CD4-positive, alpha-beta memory T cell (primary cell): ENCODE measurements around the gene P3H2. TPM values are rescaled to one million over a fixed set of nuclear protein-coding genes. Genes with fewer than 3 reads are reported as not detected.
A peak's percentile ranks its signal among the peaks of the same experiment; 100 is the strongest.
"Not testable (repeated sequence)": the region's sequence is repeated elsewhere in the genome, so short reads cannot be mapped to it uniquely, and the experiment has no call there.

ENCODE experiments used
- CTCF ChIA-PET: fragments of 350-600 bp; sonication (Branson Sonifier 250); formaldehyde crosslinking; loops from one replicate; lab custom pipeline; 2021; ENCODE audit warnings: inconsistent platforms; ENCODE audit not compliant: partially characterized antibody; lab: Charles Lee
- POLR2A ChIA-PET: fragments of 350-600 bp; sonication (Branson Sonifier 250); formaldehyde crosslinking; loops from one replicate; lab custom pipeline; 2021; ENCODE audit not compliant: partially characterized antibody; lab: Charles Lee
- DNase-seq, 5 donors: peaks; one replicate each; pipeline versions ENCODE4 v3.0.0 to v3.0.0-alpha.2; 2020 to 2022; ENCODE audit warnings: mixed read lengths in 1 of 5
- H3K27ac ChIP-seq: one replicate; pipeline ENCODE4 v1.7.0; 2013; ENCODE audit warnings: low read depth, low read length
- H3K27me3 ChIP-seq: 2 replicates; pipeline ENCODE4 v1.7.0; 2013; ENCODE audit warnings: mild to moderate bottlenecking, low read length, moderate library complexity; ENCODE audit not compliant: insufficient read depth
- H3K36me3 ChIP-seq: 2 replicates; pipeline ENCODE4 v1.7.0; 2013; ENCODE audit warnings: mild to moderate bottlenecking, low read length, moderate library complexity; ENCODE audit not compliant: insufficient read depth
- H3K4me1 ChIP-seq: 2 replicates; pipeline ENCODE4 v1.7.0; 2013; ENCODE audit warnings: mild to moderate bottlenecking, low read length, moderate library complexity; ENCODE audit not compliant: insufficient read depth
- H3K4me3 ChIP-seq, 2 donors: one replicate each; pipeline ENCODE4 v1.7.0; 2013; ENCODE audit warnings: low read length in 2 of 2, mild to moderate bottlenecking in 1 of 2
- H3K9me3 ChIP-seq, 2 donors: one replicate each; pipeline ENCODE4 v1.7.0; 2013; ENCODE audit warnings: low read length in 2 of 2, control low read depth in 1 of 2; ENCODE audit not compliant: control insufficient read depth in 1 of 2
- H3K27ac Mint-ChIP-seq, 7 donors: one replicate each; pipeline ENCODE4 v1.8.0; 2020 to 2021; ENCODE audit warnings: mixed read lengths in 7 of 7, mild to moderate bottlenecking in 6 of 7, inconsistent platforms in 3 of 7, moderate library complexity in 3 of 7
- H3K27me3 Mint-ChIP-seq, 2 donors: one replicate each; pipeline ENCODE4 v1.8.0; 2020 to 2021; ENCODE audit warnings: mixed read lengths in 2 of 2
- H3K36me3 Mint-ChIP-seq, 2 donors: one replicate each; pipeline ENCODE4 v1.8.0; 2020 to 2021; ENCODE audit warnings: mixed read lengths in 2 of 2, inconsistent platforms in 1 of 2, mild to moderate bottlenecking in 1 of 2
- H3K4me1 Mint-ChIP-seq, 4 donors: one replicate each; pipeline ENCODE4 v1.8.0; 2020 to 2021; ENCODE audit warnings: mixed read lengths in 4 of 4, mild to moderate bottlenecking in 1 of 4
- H3K4me3 Mint-ChIP-seq, 8 donors: one replicate each; pipeline ENCODE4 v1.8.0; 2020 to 2021; ENCODE audit warnings: mixed read lengths in 8 of 8, mild to moderate bottlenecking in 7 of 8, moderate library complexity in 6 of 8, inconsistent platforms in 3 of 8
- H3K9me3 Mint-ChIP-seq, 8 donors: one replicate each; pipeline ENCODE4 v1.8.0; 2020 to 2021; ENCODE audit warnings: mixed read lengths in 8 of 8, mild to moderate bottlenecking in 5 of 8, inconsistent platforms in 3 of 8, moderate library complexity in 1 of 8
- intact Hi-C: fragments of 100-400 bp; cut with micrococcal nuclease; formaldehyde crosslinking; loops from one replicate; pipeline ENCODE4 v1.15.1; 2023
- polyA plus RNA-seq, 2 donors: library from polyadenylated mRNA; unstranded; fragments of 300-500 nt; fragmentation: Illumina TruSeq; gene quantifications; one replicate each; pipeline ENCODE4 v1.2.3, GENCODE V29; 2021
- total RNA-seq, 2 experiments: library from RNA; stranded (reverse); gene quantifications; one replicate each; pipeline ENCODE4 v1.2.3, GENCODE V29; 2021

Gene P3H2
- total and polyA plus RNA-seq, 4 experiments from 2014 or later = not detected

DNA sequence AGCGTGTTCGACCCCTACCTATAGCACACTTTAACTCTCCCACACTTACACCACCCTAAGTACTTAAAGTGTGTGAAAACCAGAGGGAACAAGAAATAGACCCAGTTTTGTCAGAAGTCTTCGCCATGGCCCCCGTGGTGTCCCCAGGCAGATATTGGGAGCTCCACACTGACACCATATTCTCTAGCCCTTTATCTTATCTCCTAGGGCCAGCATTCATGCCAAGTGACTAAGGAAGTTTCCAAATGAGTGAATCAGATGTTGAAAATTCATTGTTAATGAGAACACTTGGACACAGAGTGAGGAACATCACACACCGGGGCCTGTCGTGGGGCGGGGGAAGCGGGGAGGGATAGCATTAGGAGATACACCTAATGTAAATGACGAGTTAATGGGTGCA, 31.8 kb downstream of the P3H2 start:
- H3K4me3 ChIP-seq = no peak overlapping the region
- H3K4me3 Mint-ChIP-seq = no peak overlapping the region

DNA sequence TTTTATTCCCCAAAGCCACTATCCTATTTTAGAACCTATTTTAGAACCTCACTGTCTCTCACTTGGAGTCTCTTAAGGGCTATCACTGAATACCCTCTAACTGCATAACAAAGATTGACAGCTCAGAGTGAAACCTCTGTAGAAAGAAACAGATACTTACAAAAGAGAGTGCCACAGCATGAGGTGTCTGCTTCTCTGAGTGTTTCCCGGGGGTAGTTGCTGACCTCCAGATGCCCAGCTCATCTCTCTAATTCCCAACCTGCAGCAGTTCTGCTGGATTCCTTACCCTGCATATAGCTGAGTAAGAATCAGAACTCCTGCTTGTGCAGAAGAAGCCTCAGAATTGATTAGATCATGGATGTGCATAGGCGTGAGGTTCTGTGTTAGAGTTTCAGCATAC, 34.5 kb downstream of the P3H2 start:
- Mint-ChIP-seq H3K4me1 (no peaks in the 10 kb centered on the region), H3K36me3 (no peaks in the 10 kb centered on the region), H3K27ac (peak overlapping the region in 1 of 7 donors; percentile 39), H3K4me3 (no peak overlapping the region), H3K27me3 (peaks cover 6 to 7% of the 10 kb centered on the region in 2 donors), H3K9me3 (no peaks in the 10 kb centered on the region)
- Histone ChIP-seq H3K36me3 (no peaks in the 10 kb centered on the region), H3K4me1 (no peaks in the 10 kb centered on the region), H3K9me3 (no peaks in the 10 kb centered on the region), H3K4me3 (no peak overlapping the region), H3K27ac (no peak overlapping the region), H3K27me3 (no peaks in the 10 kb centered on the region)
- CTCF ChIA-PET = no interaction called here
- POLR2A ChIA-PET = no interaction called here
- DNase-seq = no peak
- intact Hi-C loops = no loop called here

More for the DNA sequence above, 31.8 kb downstream of the P3H2 start:
- Mint-ChIP-seq H3K27ac (no peak overlapping the region), H3K36me3 (no peaks in the 10 kb centered on the region), H3K9me3 (peaks cover 0 to 2% (median 0%) of the 10 kb centered on the region in 8 donors), H3K4me1 (no peaks in the 10 kb centered on the region), H3K27me3 (peaks cover 7 to 9% of the 10 kb centered on the region in 2 donors)
- ChIA-PET CTCF (no interaction called here), POLR2A (no interaction called here)
- Histone ChIP-seq H3K9me3 (no peaks in the 10 kb centered on the region), H3K4me1 (no peaks in the 10 kb centered on the region), H3K36me3 (no peaks in the 10 kb centered on the region), H3K27me3 (no peaks in the 10 kb centered on the region), H3K27ac (no peak overlapping the region)
- intact Hi-C loops = no loop called here
- no peak for DNase-seq

DNA sequence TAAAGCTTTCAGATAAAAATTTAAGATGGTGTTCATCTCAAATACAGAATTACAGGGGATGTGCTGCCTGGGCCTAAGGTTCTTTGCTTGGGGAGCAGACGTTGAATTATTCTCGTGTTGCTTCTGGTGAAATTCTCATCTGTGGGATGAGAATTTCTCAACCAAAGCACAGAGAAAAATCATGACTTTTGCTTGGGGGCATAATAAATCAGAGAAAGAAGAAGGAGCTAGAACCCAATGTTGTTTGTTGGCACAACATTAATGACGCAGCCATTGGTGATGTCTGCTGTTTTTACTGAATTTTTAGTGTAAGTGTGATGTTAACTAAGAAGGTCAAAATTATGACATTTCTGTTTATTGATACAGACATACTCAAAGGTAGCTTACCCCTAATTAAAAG, 35.7 kb downstream of the P3H2 start:
- H3K4me3 ChIP-seq = no peak overlapping the region
- intact Hi-C loops = no loop called here
- no peaks in the 10 kb centered on the region for H3K27me3 ChIP-seq
- H3K27me3 Mint-ChIP-seq = peaks cover 6 to 8% of the 10 kb centered on the region in 2 donors
- ChIA-PET POLR2A (no interaction called here), CTCF (no interaction called here)
- no peak overlapping the region for H3K27ac Mint-ChIP-seq
- H3K36me3 ChIP-seq = no peaks in the 10 kb centered on the region
- H3K4me1 Mint-ChIP-seq = no peaks in the 10 kb centered on the region
- H3K27ac ChIP-seq = no peak overlapping the region
- no peaks in the 10 kb centered on the region for H3K36me3 Mint-ChIP-seq
- DNase-seq = no peak
- H3K4me3 Mint-ChIP-seq = no peak overlapping the region
- no peaks in the 10 kb centered on the region for H3K9me3 Mint-ChIP-seq
- H3K4me1 ChIP-seq = no peaks in the 10 kb centered on the region
- no peaks in the 10 kb centered on the region for H3K9me3 ChIP-seq

DNA sequence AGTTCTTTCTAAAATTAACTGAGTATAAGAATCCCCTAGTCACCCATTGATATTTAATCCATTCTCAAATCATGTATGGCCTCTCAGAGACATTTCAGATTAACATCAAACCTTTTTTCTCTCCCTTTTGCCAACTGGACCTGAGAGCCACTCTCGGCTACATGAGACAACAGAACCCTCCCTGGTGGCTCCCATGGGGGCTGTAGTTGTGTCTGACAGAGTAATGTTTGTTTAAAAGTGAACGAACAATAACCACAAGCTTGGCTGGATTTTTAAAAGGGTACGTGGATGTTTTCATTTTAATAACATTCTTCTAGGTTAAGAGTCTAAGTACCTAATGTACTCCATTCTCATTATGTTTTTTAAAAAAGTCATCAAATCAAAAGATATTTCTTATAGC, 37.1 kb downstream of the P3H2 start:
- Histone ChIP-seq H3K27me3 (no peaks in the 10 kb centered on the region), H3K36me3 (no peaks in the 10 kb centered on the region), H3K9me3 (no peaks in the 10 kb centered on the region), H3K4me3 (no peak overlapping the region), H3K4me1 (no peaks in the 10 kb centered on the region), H3K27ac (no peak overlapping the region)
- H3K4me3 Mint-ChIP-seq = no peak overlapping the region
- CTCF ChIA-PET = no interaction called here
- H3K9me3 Mint-ChIP-seq = no peaks in the 10 kb centered on the region
- H3K4me1 Mint-ChIP-seq = no peaks in the 10 kb centered on the region
- no peaks in the 10 kb centered on the region for H3K36me3 Mint-ChIP-seq
- intact Hi-C loops = no loop called here
- POLR2A ChIA-PET = no interaction called here
- peaks cover 3 to 6% of the 10 kb centered on the region in 2 donors for H3K27me3 Mint-ChIP-seq
- H3K27ac Mint-ChIP-seq = no peak overlapping the region
- no peak for DNase-seq

DNA sequence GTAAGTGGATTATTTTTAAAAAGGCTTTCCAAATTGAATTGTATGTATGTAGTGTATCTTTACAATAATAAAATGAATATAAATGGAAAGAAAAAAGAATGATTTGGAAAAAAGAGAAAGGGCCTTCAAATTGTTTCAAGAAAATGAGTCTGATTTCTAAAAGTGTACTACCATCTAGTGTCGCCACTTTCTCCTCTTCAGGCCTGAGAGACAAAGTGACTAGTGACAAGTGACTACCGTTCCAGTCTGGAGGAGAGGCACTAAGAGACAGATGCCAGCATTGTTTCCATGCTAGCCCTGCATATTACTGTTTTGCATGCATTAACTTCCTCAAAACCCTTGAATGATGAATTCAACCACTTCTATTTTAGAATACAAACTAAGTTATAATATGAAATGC, 39.3 kb downstream of the P3H2 start:
- H3K4me1 ChIP-seq = no peaks in the 10 kb centered on the region
- intact Hi-C loops = no loop called here
- ChIA-PET CTCF (no interaction called here), POLR2A (no interaction called here)
- DNase-seq = no peak
- H3K27ac Mint-ChIP-seq = no peak overlapping the region
- no peak overlapping the region for H3K4me3 Mint-ChIP-seq
- no peak overlapping the region for H3K27ac ChIP-seq
- peaks cover 4 to 6% of the 10 kb centered on the region in 2 donors for H3K27me3 Mint-ChIP-seq
- no peaks in the 10 kb centered on the region for H3K36me3 Mint-ChIP-seq
- no peaks in the 10 kb centered on the region for H3K9me3 Mint-ChIP-seq
- no peak overlapping the region for H3K4me3 ChIP-seq
- H3K36me3 ChIP-seq = no peaks in the 10 kb centered on the region
- H3K4me1 Mint-ChIP-seq = no peaks in the 10 kb centered on the region
- H3K9me3 ChIP-seq = no peaks in the 10 kb centered on the region
- no peaks in the 10 kb centered on the region for H3K27me3 ChIP-seq

DNA sequence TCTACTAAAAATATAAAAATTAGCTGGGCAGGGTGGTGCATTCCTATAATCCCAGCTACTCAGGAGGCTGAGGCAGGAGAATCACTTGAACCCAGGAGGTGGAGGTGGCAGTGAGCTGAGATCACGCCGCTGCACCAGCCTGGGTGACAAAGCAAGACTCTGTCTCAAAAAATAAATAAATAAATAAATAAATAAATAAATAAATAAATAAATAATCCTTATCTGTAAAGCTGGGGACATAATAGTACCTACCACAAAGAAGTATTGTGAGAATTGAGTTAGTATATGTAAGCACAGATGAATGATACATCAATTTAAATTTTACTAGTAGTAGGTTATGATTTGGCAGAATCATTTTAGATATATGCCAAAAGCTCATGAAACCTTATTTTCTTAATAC, 41.5 kb downstream of the P3H2 start:
- H3K4me1 Mint-ChIP-seq, H3K9me3 ChIP-seq, CTCF ChIA-PET, H3K4me1 ChIP-seq, H3K36me3 ChIP-seq, DNase-seq, H3K27me3 ChIP-seq, H3K36me3 Mint-ChIP-seq, intact Hi-C loops, POLR2A ChIA-PET, H3K4me3 Mint-ChIP-seq, H3K27ac ChIP-seq, H3K9me3 Mint-ChIP-seq, H3K4me3 ChIP-seq, H3K27ac Mint-ChIP-seq: not testable (repeated sequence)
- H3K27me3 Mint-ChIP-seq = peaks cover 6 to 11% of the 10 kb centered on the region in 2 donors

DNA sequence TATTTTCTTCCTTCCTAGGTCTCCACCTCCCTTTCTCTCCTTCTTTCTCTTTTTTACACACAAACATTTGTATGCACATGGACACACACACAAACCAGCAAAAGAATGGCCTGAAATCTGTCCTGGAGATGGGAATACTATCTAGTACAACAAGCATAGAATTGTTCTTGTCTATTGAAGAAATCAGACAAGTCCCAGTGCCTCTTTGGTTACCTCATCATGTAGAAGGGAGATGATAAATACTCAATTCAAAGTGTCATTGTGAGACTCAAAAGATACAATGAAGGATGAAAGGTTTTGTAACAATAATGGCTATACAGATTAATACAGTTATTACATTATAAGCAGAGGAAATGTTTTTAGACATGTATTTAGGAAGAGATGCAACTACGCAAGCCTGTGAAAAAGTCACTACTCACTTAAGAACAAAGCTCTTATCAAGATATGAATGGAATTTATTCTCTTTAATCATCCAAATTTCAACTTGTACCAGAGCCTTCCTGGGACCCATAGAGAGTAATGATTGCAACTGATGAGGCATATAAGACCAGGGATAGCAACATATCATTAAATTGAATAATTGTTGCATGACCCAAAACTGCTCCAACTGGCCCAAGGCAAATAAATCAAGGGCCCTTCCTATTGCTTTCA, 43.2 kb downstream of the P3H2 start:
- no peaks in the 10 kb centered on the region for H3K4me1 ChIP-seq
- Mint-ChIP-seq H3K9me3 (no peaks in the 10 kb centered on the region), H3K27me3 (peaks cover 8 to 11% of the 10 kb centered on the region in 2 donors), H3K4me1 (no peaks in the 10 kb centered on the region), H3K36me3 (no peaks in the 10 kb centered on the region), H3K27ac (no peak overlapping the region), H3K4me3 (no peak overlapping the region)
- intact Hi-C loops = no loop called here
- ChIA-PET POLR2A (no interaction called here), CTCF (no interaction called here)
- no peaks in the 10 kb centered on the region for H3K27me3 ChIP-seq
- H3K4me3 ChIP-seq = no peak overlapping the region
- H3K9me3 ChIP-seq = no peaks in the 10 kb centered on the region
- no peak for DNase-seq
- no peak overlapping the region for H3K27ac ChIP-seq
- no peaks in the 10 kb centered on the region for H3K36me3 ChIP-seq
